CD4-positive, alpha-beta T cell treated with Interleukin-17A for 4 hours (primary cell): ENCODE measurements around the gene MAPK10.
"Not testable (repeated sequence)": the region's sequence is repeated elsewhere in the genome, so short reads cannot be mapped to it uniquely, and the experiment has no call there.

Experiments
- DNase-seq: peaks from one replicate; pipeline ENCODE4 v3.0.0-alpha.2; 2020; ENCODE audit warnings: mixed read lengths

MAPK10 gene

GRCh38 chr4:86021671-86022070 is 338.2 kb downstream of the MAPK10 start:
- DNase-seq: not testable (repeated sequence)

- no peak for DNase-seq
Observed at GRCh38 chr4:86019906-86020305, 339.9 kb downstream of the MAPK10 start.

DNA sequence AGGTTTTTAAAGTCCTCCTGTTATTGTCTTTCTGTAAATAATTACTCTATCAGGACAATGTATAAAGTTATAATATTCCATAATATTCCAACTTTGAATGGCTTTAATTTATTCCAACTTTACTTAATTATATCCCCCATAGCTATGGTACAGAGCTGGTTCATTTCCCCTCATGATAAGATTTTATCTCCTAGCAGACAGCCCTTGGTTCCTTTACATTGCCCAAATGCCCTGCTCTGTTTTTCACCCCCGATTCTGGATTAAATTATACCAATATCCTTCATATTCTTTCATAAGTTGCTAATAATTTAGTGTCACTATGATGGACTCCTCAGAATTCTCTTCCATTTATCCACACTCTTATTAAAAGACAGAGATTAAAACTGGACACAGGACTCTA is 340.5 kb downstream of the MAPK10 start:
- DNase-seq: no peak

- DNase-seq: no peak
Observed at GRCh38 chr4:86015412-86016350, 344.2 kb downstream of the MAPK10 start.

DNA sequence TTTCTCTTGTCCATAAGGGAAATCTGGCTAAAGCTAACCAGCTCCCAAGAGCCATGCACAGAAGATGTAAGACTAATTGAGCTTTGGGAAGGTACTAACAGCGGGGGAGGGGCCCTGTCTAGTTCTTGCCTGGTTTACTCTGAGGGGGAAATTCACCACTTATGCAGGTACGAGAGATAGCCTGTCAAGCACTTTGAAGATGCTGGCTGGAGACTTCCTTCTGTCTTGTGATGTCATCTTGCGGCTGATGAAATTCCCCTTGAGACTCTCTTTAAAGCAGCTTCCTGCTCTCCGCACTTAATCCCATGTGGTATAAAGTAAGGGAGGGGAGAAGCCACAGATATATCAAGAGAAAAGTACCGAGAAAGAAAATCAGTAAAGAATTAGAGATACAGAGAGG is 345.3 kb downstream of the MAPK10 start:
- DNase-seq: no peak

GRCh38 chr4:86013621-86014020 is 346.2 kb downstream of the MAPK10 start:
- no peak for DNase-seq

GRCh38 chr4:86011117-86011516 is 348.7 kb downstream of the MAPK10 start:
- DNase-seq: no peak

DNA sequence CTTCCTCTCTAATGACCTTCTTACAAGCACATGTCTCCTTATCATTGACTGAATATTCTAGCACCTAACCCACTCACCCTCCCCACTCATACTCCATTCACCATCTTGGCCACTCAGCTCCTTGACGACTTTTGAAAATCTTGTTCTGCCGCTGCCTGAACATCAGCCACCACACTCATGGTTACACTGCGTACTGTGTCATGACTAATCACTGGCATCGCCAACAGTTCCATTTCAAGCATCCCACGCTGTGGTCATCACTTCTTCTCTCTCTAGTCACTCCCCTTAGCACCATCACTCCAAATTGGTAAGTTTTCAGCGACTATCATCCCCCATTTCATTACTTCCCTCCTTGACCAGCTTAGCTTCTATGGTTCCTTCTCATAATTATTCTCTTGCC is 352.8 kb downstream of the MAPK10 start:
- no peak for DNase-seq

DNA sequence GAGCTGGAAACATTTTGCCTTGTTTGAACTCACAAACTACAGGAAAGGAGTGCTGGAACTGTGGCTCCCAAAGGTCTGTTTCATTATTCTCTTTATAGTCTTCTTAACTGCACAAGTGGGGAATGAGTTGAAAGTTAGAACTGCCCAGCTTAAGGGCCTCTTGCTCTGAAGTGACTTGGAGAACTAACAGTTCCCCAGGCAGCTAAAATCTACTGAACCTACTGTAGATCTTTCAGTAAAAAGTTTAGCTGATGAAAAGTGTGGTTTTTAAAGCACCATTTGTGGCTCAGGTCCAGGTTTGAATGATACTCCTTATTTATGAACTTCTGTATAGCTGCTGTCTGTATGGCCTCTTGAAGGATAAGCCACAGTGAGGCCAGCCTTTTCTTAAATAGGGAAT is 353.8 kb downstream of the MAPK10 start:
- no peak for DNase-seq

DNA sequence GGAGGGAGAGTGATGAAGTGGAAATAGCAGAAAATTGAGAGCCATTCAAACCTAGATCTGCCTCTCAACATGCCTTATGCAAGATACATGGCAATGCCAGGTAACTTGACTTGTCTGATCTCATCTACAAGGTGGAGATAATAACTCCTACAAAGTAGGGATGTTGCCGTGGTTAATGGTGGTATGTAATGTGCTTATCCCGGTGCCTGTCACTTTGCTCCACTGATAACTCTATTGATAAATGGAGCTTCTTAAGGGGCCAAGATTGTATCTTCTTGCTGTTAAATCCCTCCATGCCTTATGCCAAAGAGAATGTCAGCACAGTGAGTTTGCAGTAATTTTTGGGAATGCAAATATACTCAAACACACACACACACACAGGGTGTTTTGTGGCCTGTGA is 355.8 kb downstream of the MAPK10 start:
- no peak for DNase-seq

- no peak for DNase-seq
Observed at GRCh38 chr4:86001591-86001990, 358.3 kb downstream of the MAPK10 start.

GRCh38 chr4:85995361-85995760 is 364.5 kb downstream of the MAPK10 start:
- no peak for DNase-seq

DNA sequence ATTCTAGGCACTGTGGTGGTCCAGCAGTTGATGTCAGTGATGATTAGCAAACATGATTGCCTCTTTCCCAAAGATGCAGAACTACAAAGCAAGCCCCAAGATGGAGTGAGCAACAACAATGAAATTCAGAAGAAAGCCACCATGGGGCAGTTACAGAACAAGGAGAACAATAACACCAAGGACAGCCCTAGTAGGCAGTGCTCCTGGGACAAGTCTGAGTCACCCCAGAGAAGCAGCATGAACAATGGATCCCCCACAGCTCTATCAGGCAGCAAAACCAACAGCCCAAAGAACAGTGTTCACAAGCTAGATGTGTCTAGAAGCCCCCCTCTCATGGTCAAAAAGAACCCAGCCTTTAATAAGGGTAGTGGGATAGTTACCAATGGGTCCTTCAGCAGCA is 365.3 kb downstream of the MAPK10 start:
- no peak for DNase-seq

GRCh38 chr4:85993641-85994040 is 366.2 kb downstream of the MAPK10 start:
- DNase-seq: no peak

DNA sequence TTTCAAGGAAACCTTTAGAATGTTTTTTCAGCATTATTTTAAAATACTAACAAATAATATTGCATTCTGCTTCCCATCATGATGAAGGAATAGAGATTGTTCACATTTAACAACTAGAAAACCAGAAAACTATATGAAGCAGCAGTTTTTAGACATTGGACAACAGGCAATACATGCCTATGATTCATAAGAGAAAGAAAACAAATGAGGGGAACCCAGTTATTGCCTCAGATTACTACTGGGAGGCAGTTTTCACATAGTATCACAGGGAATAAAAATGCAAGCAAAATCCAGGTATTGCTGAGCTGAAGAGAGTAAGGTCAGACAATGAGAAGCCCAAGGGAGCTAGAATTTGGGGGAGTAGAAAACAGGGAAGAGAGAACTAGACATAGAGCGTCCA is 373.6 kb downstream of the MAPK10 start:
- DNase-seq: no peak

- no peak for DNase-seq
Observed at GRCh38 chr4:85979276-85979675, 380.6 kb downstream of the MAPK10 start.

GRCh38 chr4:85970535-85970934 is 389.3 kb downstream of the MAPK10 start:
- DNase-seq: no peak

- no peak for DNase-seq
Observed at GRCh38 chr4:85968945-85969819, 390.7 kb downstream of the MAPK10 start.

DNA sequence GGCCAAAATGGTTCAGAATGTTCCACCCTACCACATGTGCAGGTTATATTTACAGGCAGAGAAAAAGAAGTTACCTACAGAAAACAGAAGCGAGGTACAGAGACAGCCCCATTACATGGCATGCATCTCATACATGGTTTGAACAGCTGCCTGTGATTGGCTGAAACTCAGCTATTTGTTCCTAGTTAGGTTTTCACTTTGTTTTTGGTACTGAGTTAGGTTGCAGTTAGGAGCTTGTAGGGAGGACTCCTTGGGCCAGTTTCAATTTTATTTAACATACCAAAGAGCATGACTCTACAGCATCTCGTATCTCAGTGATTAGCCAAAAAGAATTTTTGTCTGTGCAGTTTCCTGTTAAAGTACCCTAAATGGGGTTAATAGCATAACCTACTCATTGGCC is 392.0 kb downstream of the MAPK10 start:
- no peak for DNase-seq

- DNase-seq: no peak
Observed at GRCh38 chr4:85966373-85966772, 393.5 kb downstream of the MAPK10 start.

DNA sequence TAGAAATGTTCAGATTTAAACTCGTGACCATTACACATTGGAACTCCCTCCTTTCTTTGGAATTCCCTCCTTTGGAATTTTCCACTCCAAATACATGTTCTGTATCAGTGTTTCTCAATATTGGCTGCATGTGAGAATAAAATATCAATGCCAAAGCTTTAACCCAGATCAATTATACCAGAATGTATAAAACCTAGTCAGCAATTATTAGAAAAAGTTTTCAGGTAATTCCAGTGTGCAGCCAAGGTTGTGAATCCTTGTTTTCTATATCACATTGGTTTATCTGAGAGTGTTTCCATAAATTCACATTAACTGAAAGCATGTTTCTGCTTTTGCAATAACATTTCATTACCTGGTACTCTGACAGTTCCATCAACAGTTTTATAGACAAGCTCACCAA is 394.3 kb downstream of the MAPK10 start:
- DNase-seq: no peak

DNA sequence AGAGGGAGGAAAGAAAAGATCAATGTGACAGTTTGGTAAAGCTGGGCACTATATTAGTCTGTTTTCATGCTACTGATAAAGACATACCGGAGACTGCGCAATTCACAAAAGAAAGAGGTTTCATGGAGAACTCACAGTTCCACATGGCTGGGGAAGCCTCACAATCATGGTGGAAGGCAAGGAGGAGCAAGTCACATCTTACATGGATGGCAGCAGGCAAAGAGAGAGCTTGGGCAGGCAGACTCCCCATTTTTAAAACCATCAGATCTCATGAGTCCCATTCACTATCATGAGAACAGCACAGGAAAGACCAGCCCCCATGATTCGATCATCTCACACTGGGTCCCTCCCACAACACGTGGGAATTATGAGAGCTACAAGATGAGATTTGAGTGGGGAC is 394.8 kb downstream of the MAPK10 start:
- not testable (repeated sequence) for DNase-seq

- DNase-seq: no peak
Observed at GRCh38 chr4:85964298-85964697, 395.6 kb downstream of the MAPK10 start.

- DNase-seq: no peak
Observed at GRCh38 chr4:85963231-85963630, 396.6 kb downstream of the MAPK10 start.
